GM18907 (cell line): ENCODE measurements around the gene CCR9.

ENCODE experiments used
- ATAC-seq: cut with Tn5 transposase; IDR thresholded peaks from one replicate; pipeline ENCODE4 v1.9.1; 2021; ENCODE audit warnings: mild to moderate bottlenecking, moderate library complexity; ENCODE audit not compliant: unreplicated experiment

Gene CCR9

DNA sequence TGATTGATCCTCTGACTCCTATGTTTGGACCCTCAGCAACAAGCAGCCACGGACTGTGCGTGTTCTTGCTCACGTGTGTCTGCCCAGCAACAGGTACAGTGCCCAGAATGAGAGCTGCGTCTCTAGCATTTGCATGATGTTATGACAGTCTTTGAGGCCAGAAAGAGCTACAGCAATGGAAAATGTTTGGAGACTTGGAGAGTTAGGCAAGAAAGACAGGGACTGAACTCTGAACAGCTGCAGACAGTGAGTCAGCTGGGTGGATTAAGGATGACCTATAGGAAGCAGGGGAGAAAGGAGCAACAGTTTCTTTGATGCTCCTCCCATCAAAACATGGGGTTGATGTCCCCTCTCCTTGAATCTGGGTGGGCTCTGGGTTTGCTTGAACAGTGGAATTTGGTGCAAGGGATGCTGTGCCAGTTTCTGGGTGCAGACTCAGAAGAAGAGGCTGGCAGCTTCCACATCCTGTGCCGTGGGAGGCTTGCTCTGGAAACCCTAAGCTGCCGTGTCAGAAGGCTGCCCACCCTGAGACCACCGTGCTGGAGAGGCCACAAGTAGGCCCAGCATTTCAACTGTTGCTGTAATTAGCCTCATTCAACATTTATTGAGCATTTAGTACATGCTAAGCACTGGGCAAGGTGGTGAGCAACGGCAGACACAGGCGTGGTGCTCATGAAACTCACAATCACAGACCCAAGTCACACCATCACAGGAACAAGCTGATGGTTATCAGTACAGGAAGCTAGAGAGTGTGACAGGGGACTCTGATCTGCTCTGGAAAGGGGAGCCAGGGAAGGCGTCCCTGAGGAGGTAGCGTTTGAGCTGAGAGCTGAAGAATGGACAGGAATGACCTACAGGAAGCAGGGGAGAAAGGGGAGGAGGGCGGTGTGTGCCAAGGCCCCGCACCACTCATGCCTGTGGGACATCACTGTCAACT is 21.7 kb downstream of the CCR9 start:
- ATAC-seq: no peak

DNA sequence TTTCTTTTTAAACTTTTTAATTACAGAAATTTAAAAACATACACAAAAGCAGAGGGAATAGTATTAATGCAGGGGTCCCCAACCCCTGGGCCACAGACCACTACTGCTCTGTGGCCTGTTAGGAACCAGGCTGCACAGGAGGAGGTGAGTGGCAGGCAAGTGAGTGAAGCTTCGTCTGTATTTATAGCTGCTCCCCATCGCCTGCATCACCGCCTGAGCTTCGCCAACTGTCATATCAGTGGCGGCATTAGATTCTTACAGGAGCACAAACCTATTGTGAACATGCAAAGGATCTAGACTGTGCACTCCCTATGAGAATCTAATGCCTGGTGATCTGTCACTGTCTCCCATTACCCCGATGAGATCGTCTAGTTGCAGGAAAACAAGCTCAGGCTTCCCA is 22.4 kb downstream of the CCR9 start:
- no peak for ATAC-seq

DNA sequence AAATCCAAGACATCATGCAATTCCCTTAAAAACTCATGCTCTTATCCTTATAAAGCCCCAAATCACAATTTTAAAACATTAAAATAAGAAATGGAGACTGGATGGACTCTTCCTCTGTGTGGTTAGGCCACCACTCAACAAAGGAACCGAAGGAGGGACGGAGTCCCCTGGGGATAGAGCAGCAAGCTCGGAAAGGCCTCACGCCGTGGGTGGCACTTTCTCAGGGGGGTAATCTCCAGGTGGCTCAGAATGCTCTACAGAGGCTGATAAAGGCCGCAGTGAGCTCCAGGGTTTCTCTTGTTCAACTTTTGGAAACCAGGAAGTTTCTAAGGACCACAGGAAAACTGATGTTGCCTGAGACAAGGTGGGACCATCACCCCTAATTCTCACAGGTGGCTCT is 23.2 kb downstream of the CCR9 start:
- no peak for ATAC-seq

DNA sequence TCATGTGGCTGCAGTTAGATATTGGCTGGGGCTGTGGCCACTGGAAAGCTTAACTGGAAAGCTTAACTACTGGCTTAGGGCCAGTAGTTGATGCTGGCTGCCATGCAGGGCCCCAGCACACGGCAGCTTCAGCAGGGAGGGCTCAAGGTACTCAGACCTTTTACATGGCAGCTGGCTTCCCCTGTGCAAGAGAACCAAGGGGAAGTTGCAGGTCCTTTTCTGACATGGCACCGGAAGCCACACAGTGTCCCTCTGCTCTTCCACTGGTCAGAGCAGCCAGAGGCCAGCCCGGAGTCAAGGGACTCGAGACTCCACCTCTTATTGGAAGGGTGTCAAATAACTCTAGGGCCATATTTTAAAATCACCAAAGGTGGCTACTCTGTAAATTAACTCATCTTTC is 24.5 kb downstream of the CCR9 start:
- no peak for ATAC-seq

DNA sequence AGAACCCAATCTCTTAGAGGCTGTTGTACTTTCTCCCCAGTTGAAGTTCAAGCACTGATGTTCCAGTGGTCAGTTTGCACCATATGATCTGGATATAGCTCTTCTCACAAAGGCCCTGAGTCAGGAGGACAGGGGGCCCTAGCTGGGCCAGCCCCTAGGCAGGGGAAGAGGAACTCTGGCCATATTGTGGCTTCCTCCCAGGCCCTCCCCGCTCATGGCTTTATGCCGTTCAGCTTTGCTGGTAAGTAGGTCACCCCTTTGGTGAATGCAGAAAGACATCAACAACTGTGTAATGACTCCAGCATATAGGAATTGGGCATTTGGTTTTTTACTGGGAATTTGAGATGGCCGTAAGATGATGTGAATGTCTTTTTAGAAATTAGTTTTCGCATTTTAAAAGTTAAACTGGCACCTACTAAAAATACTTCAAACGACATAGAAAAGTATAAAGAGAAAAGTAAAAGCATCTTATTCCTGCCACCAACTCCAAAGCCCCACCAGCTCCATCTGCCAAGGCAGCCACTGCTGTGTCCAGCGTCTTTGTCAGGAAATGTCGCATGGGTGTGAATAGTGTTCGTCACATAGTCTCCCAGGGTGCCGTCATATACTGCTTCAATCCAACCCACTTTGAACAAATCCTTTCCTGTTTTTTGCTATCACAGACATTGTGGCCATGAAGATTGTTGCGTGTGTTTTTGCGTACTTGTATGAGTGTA is 25.3 kb downstream of the CCR9 start:
- ATAC-seq: no peak

DNA sequence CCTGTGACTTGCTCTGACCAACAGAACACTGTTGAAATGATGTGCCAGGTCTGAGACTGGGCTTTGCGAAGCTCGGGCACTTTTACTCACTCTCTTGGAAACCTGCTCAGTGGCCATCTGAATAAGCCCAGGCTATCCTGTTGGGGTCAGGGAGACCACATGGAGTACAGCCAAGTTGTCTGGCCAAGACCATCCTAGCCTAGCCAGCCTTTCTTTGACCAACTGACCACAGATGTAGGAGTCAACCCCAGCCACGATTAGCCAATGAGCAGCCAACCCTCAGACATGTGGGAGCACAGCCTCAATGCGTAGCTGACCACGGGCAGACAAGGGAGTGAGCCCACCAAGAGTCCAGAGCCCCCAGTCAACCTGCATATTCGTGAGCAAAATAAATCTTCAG is 26.1 kb downstream of the CCR9 start:
- ATAC-seq: no peak

DNA sequence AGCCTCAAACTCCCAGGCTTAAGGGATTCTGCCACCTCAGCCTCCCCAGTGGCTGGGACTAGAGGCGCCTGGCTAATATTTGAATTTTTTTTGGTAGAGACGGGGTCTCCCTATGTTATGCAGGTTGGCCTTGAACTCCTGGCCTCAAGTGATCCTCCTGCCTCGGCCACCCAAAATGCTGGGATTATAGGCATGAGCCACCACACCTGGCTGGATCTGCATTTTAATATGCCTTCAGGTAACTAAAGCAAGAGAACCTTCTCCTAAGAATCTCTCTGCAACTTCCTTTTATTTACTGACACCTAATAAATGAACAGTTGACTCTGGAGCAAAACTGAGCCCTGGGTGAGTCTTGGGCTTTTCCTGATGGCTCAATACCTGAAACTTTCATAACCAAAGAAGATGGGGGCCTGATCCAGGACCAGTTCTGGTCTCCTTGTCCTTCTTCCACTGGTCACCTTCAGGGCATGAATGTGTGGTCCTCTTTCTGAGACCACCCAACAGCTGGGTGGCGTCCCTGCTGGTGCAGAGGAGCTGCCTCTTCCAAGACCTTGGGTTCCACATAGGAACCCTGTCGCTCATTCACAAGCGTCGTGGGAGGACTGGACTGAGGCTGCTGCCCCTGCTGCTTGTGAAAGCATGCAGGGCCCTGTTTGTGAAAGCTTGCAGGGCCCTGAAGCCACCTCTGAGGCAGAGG is 28.2 kb downstream of the CCR9 start:
- ATAC-seq: no peak

DNA sequence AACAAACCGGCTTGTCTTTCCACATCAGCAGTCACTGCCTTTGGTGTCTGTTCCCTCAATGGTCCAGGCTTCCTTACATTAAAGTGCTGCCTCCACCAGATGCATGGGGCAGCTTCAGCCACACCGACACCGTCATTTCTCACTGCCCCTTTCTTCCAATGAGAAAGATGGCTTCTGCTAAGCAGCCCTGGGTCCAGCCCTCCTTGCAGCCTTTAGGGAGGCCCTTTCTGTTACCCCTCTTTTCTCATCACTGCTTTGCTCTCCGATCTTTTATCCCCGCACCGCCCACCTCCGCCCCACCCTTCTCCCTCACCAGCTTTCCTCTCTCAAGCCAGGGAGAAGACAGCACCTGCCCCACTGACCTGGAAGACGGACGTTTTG is 28.7 kb downstream of the CCR9 start:
- no peak for ATAC-seq

DNA sequence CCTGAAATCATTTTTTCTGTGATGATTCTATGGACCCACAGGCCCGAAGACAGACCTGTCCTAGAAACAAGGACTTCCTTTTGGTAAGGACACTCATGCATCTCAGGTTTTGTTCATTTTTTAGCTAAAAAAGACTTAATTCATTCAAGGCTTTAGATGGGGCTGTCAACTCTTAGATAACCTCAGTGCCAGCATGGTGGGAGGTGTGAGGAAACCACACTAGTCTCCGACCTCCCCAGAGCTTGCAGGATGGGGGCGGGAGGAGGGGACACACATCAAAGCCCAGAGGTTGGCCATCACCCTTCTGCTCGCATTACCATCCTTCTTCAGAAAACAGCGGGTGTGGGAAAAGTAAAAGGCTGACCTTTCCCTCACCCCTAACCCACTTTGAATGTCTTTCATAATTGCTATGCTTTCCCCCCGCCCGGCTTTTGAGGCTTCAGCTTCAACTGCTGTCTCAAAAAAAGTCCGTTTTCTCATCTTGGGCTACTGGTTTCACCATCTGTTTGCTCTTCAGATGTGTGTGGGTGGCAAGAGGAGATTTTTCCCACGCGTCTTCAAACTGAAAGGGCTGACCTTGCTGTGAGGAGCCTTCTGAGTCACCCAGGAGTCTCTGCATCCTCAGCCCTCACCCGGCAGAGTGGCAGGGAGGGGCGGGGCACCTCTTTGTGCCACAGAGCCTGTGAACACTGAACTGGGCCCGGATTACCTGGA is 29.3 kb downstream of the CCR9 start:
- ATAC-seq: peak; percentile 92

DNA sequence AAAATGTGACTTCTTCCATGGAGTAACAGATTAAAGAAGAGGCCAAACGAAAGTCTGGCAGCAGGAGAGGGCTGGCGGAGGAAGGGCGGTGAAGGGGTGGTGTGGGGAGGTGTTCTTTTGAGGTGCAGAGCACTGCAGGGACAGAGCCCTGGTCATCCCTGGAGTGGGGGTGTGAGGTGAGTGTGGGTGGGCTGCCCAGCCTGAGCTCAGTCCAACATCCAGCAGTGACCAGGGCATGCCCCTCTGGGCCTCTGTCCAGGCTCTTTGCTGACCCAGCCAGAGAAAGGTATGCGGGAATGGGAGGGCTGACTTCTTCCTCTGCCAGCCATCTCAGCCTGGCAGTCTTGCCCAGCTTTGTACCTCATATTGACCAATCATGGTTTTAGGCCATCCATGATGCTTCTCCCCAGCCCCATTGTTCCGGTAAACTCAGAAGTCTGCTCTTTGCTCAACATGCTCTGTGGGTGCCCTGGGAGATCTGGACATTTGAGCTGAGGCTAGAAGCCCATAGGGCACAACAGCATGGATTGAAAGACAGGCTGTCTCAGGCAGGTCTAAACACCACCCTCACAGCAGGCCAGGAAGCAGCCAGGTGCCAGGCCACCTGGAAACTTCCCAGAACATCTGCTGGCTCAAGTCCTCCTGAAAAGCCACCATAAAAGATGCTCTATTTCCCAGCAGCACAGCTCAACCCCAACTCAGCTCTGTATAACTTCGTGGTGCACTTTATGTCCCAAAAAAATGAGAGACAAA is 31.0 kb downstream of the CCR9 start:
- ATAC-seq: no peak

DNA sequence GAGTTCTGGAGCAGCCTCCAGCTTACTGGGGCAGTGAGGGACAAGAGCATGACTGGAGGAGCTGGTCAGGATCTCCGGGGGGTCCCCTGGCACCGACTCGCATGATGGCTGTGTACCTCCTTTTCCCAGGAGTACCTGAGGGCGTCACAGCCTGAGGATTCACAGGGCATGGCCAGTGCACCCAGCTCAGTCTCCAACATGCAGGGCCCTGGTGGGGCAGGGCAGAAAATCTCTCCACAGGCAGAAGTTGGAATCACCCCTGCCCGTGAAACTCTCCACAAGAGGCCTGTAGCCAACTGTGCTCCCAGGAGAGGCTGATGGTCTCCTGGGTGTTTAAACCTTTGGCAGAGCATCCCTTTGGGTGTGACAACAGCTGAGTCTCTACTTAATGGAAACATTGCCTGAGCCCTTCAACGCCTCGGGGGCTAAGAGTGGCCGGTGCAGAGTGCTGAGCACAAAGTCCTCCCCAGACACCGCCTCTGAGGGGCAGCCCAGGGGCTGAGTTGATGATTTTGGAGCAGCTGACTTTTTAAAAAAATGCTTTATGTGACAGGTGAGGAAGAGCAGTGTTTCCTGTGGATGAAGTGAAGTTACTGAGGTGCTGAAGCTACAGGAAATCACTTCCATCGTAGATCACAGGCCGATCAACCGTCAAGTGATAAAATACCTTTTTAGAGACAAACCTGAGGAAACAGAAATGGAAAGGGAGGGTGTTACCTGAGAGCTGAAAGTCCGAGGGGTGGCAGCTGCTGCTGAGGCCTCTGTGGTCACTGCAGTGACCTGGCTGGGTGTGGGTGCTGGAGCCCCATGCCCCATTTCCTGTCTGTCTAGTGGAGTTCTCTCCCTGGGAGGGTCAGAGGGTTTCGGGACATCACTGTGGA is 35.1 kb downstream of the CCR9 start:
- no peak for ATAC-seq

DNA sequence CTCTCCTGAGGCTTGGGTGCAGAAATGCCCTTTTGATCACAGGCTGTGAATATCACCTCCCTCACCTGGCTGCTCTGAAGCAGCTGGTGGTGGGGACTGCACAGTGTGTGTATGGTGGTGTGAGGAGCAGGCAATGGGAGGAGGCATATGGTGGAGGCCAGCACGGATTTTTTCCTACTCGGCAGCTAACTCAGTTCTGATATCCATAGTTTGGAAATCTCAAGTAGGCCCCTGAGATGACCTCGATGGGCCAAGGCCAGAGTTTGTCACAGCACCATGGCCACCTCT is 35.6 kb downstream of the CCR9 start:
- no peak for ATAC-seq

DNA sequence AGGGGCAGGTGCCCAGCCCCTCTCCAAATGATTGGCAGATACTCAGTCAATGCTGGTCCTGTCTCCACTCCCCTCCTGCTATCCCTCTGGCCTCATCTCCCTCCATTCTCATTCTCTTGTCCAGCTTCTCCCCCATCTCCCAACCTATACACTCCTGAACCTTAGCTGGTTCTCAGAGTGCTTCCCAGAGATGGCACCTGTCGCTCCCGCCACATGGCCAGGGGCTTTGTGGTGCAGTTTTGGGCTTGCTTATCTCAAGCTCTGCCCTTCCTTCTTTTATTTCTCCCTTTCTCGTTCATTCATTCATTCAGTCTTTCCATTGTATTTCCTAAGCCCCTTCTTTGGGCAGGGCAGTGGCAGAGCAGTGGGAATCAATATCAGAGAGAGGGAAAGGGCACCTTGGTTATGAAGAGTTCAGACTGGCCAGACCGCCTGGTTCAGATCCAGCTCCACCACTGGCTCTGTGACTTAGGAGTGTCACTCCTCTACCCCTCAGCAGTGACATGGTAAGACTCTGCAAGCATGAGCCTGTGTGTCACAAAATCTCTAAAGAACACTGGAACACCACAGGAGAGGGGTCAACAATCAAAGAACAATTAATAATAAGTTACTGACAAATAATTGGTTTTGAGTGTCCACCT is 36.7 kb downstream of the CCR9 start:
- ATAC-seq: no peak

DNA sequence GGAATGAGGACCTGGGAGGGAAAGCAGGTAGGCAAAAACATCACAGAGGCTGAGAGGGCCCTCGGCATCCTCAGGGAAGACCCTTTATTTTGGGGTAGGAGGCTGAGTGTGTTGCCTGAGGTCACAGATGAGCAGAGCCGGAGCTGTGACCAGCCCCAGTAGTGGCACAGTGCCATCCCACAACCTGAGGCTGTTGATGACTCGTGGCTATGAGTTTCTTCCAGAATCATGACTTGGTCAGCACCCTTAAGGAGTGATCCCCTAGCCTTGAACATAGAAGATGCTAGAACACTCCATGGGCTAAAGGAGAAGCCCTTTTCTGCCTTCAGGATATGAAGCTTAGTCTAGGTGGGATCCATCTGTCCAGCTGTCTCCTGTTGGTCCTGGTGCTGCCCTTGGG is 37.4 kb downstream of the CCR9 start:
- no peak for ATAC-seq

DNA sequence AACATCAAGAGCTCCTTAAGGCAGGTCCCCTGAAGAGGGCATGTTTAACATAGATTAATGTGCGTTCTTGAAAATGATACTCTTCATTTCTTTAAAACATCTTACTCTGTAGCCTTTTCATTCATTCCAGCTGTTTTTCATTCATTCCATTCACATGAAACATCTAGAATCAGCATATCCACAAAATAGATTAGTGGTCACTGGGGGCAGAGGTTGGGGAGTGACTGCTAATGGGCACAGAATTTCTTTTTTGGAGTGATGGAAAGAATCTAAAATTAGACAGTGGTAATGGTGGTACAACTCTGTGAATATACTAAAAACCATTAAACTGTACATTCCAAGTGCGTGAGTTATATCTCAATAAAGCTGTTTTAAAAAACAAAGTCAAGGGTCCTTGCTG is 41.5 kb downstream of the CCR9 start:
- ATAC-seq: no peak

DNA sequence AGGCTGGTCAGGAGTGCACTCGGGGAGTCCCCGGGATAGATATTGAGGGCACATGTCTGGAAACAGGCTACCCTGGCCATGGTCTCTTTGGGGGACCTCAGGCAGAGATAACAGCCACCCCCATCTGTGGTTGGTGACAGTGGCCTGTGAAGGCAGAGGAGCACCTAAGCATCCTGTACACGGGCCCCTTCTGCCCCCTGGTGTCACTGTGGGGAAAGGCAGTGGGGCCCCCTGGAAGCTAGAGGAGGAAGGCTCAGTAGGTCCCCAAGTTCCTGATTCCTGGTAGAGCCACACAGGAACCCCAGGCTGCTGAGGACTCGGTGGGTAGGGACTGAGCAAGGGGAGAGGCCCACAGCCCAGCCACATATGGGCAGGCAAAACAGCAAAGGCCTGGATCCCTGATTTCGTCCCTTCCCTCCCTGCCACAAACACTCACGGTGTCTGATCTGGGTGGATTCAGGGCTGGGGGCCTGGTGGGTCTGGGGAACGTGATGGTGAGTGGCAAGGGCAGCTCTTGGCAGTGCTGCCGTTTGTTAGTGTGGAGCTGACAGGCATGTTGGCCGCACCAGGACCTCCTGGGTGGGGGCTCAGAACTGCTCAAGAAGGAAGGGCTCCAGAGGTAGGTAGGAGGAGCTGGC is 42.8 kb downstream of the CCR9 start:
- ATAC-seq: no peak

DNA sequence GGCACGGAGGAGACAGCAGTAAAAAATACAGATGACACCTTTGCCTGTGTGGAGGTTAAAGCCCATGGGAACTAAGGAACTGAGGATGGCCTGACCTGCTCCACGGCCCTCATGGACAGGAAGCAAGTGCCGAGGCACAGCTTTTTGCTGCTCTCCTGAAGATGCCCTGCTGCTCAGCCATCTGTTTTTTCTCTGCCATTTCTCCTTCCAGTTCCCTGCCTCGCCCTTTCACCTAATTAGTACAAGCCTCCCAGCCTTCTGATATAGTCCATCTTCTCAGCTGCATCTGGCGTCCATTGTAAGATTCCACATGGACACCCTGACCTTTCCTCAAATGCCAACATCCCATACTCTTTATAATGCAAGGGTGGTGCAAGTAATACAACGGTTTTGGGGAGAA is 45.2 kb downstream of the CCR9 start:
- ATAC-seq: no peak

DNA sequence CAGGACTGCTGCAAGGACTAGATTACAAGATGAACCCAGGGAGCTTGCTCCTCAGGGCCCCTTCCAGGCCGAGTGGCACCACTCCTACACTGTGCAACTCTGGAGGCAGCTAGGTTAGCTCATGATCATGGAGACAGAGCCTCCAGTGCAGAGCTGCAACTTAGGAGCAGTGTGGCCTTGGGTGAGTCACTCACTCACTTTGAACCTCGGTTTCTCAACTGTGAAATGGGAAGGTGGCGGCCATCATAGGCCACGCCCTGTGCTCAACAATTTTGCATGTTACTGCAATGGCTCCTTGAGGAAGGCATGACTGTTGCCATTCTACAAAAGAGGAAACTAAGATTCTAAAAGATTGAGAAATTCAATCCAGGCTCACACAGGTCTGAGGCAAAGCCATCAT is 45.8 kb downstream of the CCR9 start:
- ATAC-seq: no peak

DNA sequence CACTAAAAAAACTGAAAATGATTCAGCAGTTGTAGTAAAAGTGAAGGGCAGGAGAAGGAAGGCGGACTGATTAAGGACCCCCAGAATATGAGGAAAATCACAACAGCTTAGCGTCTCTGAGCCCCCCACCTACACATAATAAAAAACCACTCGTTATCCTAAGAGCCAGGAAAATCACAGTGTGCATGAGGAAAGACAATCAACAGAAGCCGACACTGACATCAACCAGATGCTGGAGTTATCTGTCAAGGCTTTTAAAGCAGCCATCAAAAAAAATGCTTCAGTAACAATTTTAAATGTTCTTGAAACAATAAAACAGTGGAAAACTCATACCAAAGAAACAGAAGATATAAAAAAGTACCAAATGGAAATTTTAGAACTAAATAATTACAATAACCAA is 47.2 kb downstream of the CCR9 start:
- no peak for ATAC-seq
